GM21619 (cell line): ENCODE results near the gene MROH8.
"Not testable (repeated sequence)": the region's sequence is repeated elsewhere in the genome, so short reads cannot be mapped to it uniquely, and the experiment has no call there.

Source experiments
- ATAC-seq: cut with Tn5 transposase; IDR thresholded peaks from one replicate; pipeline ENCODE4 v1.9.1; 2021; ENCODE audit not compliant: unreplicated experiment

Gene MROH8

DNA sequence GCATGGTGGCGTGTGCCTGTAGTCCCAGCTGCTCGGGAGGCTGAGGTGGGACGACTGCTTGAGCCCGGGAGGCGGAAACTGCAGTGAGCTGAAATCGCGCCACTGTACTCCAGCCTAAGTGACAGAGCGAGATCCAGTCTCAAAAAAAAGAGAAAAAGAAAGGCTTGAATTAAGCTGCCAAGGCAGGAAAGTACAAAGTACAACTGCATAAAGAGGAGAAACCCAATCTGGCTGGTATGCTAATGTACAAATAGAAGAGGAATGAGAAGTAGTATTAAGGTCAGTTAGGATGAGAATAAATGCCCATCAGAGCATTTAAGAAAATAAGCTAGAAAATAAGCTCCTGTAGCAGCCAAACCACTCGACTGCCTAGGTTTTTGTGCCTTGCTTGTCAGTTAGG, 23.4 kb downstream of the MROH8 start:
- ATAC-seq, result no peak

GRCh38 chr20:37154684-37155298, 24.6 kb downstream of the MROH8 start:
- ATAC-seq, result no peak

GRCh38 chr20:37152284-37152683, 27.1 kb downstream of the MROH8 start:
- no peak for ATAC-seq

- ATAC-seq, result no peak
Measured at GRCh38 chr20:37151529-37151928, 27.8 kb downstream of the MROH8 start.

- not testable (repeated sequence) for ATAC-seq
Measured at GRCh38 chr20:37150864-37151263, 28.5 kb downstream of the MROH8 start.

DNA sequence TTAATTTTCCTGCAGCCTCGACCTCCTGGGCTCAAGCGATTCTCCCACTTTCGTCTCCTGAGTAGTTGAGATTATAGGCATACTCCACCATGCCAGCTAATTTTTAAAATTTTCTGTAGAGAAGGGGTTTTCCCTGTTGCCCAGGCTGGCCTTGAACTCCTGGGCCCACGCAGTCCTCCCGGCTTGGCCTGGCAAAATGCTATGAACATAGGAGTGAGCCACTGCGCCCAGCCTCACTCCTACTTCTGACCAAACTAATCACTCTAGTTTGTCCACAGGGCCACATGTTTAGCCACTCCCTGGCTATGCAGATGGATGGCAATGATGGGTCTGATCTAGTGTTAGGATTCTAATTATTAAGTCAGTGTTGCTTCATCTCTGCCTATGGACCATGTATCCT, 32.1 kb downstream of the MROH8 start:
- no peak for ATAC-seq

DNA sequence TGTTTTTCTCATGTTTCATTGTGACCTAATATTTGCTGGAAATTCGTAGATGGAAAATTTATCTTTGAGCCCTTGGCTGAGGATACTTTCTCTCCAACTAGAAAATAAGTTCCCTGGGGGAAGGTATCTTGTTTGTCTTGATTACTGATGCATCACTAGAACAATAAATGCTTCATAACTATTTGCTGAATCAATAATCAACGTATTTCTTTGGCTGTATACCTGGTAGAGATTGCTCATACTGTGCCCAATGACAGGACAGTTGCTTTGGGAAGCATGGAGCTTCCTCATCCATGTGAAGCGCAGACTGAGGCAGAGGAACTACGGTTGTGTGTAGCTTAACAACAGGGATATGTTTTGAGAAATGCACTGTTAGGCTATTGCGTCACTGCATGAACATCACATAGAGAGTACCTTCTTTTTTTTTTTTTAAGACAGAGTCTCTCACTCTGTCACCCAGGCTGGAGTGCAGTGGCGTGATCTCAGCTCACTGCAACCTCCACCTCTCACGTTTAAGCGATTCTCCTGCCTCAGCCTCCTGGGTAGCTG, 34.4 kb downstream of the MROH8 start:
- ATAC-seq, result no peak

DNA sequence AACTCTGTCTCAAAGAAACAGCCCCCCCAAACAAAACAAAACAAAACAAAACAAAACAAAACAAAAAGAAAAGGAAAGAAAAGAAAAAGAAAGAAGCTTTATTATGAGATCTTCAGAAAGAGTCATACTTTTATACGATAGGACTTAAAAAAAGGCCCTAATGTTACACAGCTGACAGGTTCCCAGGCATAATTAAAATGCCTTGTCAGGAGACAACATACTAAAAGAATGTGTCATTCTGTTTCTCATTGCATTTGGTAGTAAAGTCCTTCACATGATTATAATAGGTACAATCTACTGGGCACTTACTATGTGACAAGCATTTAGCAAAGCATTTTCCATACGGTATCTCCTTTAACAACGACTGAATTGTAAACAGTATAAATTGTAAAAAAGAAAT, 36.6 kb downstream of the MROH8 start:
- no peak for ATAC-seq

DNA sequence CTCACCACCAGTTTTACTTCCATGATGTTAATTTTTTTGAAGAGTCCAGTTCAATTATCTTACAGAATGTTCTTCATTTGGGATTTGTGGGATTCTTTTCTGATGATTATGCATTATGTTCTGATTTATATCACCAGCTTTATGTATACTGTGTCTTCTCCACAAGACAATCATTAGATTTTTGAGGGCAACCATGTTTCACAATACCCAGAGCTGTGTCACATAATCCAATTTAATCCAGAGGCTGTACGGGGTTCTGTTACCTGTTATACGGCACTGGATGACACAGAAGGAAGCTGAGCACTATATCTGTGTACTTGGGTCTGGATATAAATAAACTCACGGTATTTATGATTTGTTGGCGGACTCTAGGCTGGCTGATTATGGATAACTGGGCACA, 41.8 kb downstream of the MROH8 start:
- no peak for ATAC-seq

DNA sequence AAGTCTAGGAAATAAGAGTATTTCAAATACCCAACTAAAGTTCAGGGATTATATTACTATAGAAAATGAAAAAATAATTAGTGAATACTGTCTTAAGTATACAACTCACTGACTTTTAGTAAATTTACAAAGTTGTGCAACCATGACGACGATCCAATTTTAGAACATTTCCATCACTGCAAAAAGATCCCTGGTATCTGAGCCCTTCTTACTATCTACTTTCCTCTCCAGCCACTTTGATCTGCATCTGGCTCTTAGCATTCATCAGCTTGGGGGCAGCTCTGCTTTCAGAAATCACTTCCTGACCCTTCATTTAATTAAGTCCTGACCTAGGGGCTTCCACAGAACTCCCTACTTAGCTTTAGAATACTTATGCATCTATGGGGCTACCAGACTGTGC, 45.4 kb downstream of the MROH8 start:
- no peak for ATAC-seq

- ATAC-seq, result no peak
Measured at GRCh38 chr20:37131486-37131885, 47.9 kb downstream of the MROH8 start.

DNA sequence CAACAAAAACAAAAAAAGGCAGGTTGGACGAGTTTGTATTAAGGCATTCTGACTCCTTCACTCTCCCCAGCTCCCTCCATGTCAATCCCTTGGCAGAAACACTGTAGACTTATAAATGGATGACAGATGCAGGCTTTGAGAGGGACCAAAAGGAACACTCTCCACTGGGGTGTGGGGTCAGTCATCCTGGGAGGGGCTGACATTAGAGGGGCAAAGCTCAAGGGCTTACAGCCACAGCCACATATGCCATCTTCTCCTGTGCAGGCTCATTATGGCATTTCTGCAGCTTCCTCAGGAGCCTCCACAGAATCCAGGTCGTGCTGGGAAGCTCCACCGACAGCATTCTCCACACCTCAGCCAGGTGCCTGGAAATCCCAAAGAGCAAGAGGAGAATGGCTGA, 50.5 kb downstream of the MROH8 start:
- ATAC-seq, result no peak

DNA sequence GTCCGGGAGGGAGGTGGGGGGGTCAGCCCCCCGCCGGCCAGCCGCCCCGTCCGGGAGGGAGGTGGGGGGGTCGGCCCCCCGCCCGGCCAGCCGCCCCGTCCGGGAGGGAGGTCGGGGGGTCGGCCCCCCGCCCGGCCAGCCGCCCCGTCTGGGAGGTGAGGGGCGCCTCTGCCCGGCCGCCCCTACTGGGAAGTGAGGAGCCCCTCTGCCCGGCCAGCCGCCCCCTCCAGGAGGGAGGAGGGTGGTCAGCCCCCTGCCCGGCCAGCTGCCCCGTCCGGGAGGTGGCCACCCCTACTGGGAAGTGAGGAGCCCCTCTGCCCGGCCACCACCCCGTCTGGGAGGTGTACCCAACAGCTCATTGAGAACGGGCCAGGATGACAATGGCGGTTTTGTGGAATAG, 53.1 kb downstream of the MROH8 start:
- not testable (repeated sequence) for ATAC-seq

DNA sequence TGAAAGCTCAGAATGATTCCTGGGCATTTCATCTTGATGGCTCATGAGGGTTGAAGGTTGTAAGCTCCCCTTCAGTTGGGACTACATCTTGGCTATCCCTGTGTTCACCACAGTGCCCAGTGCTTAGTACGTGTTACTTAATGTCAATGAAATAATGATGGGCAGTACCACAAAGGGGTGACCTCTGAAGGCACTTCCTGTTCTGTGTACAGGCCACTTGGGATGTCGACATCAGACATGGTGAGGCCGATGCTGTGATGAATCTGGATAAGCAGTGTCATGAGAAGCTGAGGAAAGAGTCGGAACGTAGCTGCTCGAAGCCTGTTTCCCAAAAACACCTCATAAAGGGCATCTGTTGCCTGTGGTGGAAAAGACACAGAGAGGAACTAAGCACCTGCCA, 55.9 kb downstream of the MROH8 start:
- ATAC-seq, result no peak

GRCh38 chr20:37120497-37120896, 58.9 kb downstream of the MROH8 start:
- ATAC-seq, result no peak

- no peak for ATAC-seq
Measured at GRCh38 chr20:37119356-37120036, 59.9 kb downstream of the MROH8 start.

DNA sequence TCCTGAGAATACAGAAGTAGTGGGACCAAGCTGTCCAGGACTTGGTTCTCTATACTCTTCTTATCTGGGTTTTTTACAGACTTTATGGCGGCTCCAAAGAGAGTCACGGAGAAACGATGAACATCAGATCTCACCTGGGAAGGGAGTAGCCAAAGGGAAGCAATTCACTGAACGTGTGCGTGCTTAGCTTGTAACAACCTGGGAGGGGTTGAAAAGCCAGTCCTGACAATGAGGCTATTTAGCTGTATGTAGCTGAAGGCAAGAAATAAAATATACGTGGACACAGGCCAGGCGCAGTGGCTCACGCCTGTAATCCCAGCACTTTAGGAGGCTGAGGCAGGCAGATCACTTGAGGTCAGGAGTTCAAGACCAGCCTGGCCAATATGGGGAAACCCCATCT, 65.3 kb downstream of the MROH8 start:
- no peak for ATAC-seq

GRCh38 chr20:37111926-37112455, 67.4 kb downstream of the MROH8 start:
- no peak for ATAC-seq

GRCh38 chr20:37108676-37109075, 70.7 kb downstream of the MROH8 start:
- no peak for ATAC-seq

- no peak for ATAC-seq
Measured at GRCh38 chr20:37102571-37102970, 76.8 kb downstream of the MROH8 start.

GRCh38 chr20:37096415-37097041, 82.8 kb downstream of the MROH8 start:
- peak; percentile 3 for ATAC-seq
